Ureter (tissue), 1 donor: ENCODE measurements around the gene DGCR6L. TPM values are rescaled to one million over a fixed set of nuclear protein-coding genes. Genes with fewer than 3 reads are reported as not detected.
"Not testable (repeated sequence)": the region's sequence is repeated elsewhere in the genome, so short reads cannot be mapped to it uniquely, and the experiment has no call there.

Experiments used
- DNase-seq: peaks from one replicate; pipeline ENCODE4 v3.0.0-alpha.2; 2020; ENCODE audit warnings: low spot score
- total RNA-seq: library from RNA; stranded (reverse); gene quantifications from one replicate; pipeline ENCODE4 v1.2.4, GENCODE V29; 2023
- donor health status: DM: yes; HTN: yes; CAD: no.

DGCR6L gene
- total RNA-seq, 1 donor from 2014 or later: 31.4 TPM

- not testable (repeated sequence) for DNase-seq
Observed at GRCh38 chr22:20325996-20326395, 6.1 kb upstream of the DGCR6L start.

GRCh38 chr22:20324139-20324516, 4.3 kb upstream of the DGCR6L start:
- peak; percentile 6 for DNase-seq

- peak; percentile 40 for DNase-seq
Observed at GRCh38 chr22:20321552-20322211, 1.8 kb upstream of the DGCR6L start.

GRCh38 chr22:20320659-20321551, 1.0 kb upstream of the DGCR6L start:
- DNase-seq: peak; percentile 39

- peak; percentile 42 for DNase-seq
Observed at GRCh38 chr22:20319041-20319744, 667 bp downstream of the DGCR6L start.

- DNase-seq: not testable (repeated sequence)
Observed at GRCh38 chr22:20318043-20318688, 1.7 kb downstream of the DGCR6L start.

- not testable (repeated sequence) for DNase-seq
Observed at GRCh38 chr22:20317402-20318042, 2.3 kb downstream of the DGCR6L start.

GRCh38 chr22:20316844-20317401, 2.9 kb downstream of the DGCR6L start:
- no peak for DNase-seq

- DNase-seq: peak; percentile 40
Observed at GRCh38 chr22:20316217-20316843, 3.5 kb downstream of the DGCR6L start.

GRCh38 chr22:20315337-20316216, 4.3 kb downstream of the DGCR6L start:
- DNase-seq: peak; percentile 39

GRCh38 chr22:20314741-20315336, 5.0 kb downstream of the DGCR6L start:
- DNase-seq: not testable (repeated sequence)

- not testable (repeated sequence) for DNase-seq
Observed at GRCh38 chr22:20314206-20314605, 5.7 kb downstream of the DGCR6L start.

GRCh38 chr22:20313306-20314077, 6.4 kb downstream of the DGCR6L start:
- peak; percentile 32 for DNase-seq

GRCh38 chr22:20312396-20313191, 7.3 kb downstream of the DGCR6L start:
- DNase-seq: peak; percentile 35

GRCh38 chr22:20311249-20312062, 8.4 kb downstream of the DGCR6L start:
- DNase-seq: peak; percentile 36

GRCh38 chr22:20310773-20311172, 9.1 kb downstream of the DGCR6L start:
- DNase-seq: peak; percentile 39
